SH-SY5Y (cell line): Measurements from ENCODE around the gene OR10A3.

ENCODE experiments used
- GATA2 ChIP-seq: IDR thresholded peaks from 2 replicates; pipeline ENCODE4 v1.6.1; 2011; ENCODE audit warnings: mild to moderate bottlenecking, low read depth, low read length
- GATA3 ChIP-seq: IDR thresholded peaks from 2 replicates; pipeline ENCODE4 v1.6.1; 2011; ENCODE audit warnings: low read depth, mild to moderate bottlenecking, low read length, moderate library complexity

- no peak for TF ChIP-seq GATA2
- no peak for TF ChIP-seq GATA3
These were observed 8.4 kb upstream of the OR10A3 start for GRCh38 chr11:7949934-7950333.
